ENCODE results near the gene FAM13B. TPM values are rescaled to one million over a fixed set of nuclear protein-coding genes. Genes with fewer than 3 reads are reported as not detected.
A peak's percentile ranks its signal among the peaks of the same experiment; 100 is the strongest.
"Not testable (repeated sequence)": the region's sequence is repeated elsewhere in the genome, so short reads cannot be mapped to it uniquely, and the experiment has no call there.

Gene FAM13B
- total RNA-seq (10 to 100 TPM; 68.9 to 75.3 TPM), polyA plus RNA-seq (10 to 100 TPM; 21.7 to 25.1 (median 22.3) TPM), total RNA-seq (65.1 to 127 (median 107) reads per million in 6 experiments)

DNA sequence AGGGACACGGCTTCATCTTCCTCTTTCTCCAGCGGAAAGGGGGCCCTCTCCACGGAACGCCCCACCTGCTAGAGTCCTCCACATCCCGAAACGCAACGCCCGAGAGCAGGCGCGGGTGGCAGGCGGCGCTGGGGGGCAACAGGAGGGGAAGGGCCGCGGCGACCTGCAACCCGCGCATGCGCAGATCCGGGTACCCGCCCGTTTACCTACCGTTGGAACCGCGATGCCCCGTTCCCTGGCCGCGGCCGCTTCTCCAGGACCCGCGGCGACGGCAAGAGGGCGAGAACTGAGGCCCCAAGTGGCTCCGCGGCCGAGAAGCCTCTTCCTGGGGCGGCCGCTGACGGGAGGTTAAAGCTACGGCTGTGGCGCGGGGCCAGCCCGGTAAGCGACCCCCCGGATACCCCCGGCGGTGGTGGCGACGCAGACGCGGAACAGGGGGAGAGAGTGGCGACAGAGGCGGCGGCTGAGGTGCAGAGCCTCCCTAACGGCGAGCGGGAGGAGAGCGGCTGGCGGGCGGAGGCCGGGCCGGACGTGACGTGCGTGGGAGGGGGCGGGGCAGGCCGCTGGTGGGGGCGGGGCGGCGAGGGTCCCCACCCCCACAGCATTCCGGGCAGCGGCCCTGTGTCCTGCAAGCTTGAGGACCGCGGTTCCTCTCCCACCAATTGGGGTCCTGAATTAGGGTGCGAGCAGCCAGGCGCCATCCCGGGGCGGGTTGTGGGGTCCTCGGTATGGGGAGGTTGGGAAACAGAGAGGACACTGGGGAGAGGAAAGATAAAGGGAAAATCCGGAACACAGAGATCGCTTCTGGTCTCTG is at the start of gene FAM13B:
Gene FAM13B, minus strand, starts transcription at position 508 of the 814 bp plus-strand sequence. CDS start 13,968 bp downstream, outside the sequence.
- ATAC-seq (peak; percentile 78 to 81), DNase-seq (peak; percentile 71 to 91 (median 80))
- Mint-ChIP-seq H3K27me3 (peaks cover 0 to 2% (median 0%) of the 10 kb centered on the region in 5 donors), H3K27ac (peak within 1 kb of the TSS; percentile 94 to 99 (median 99)), H3K9me3 (no peaks in the 10 kb centered on the region), H3K4me1 (peaks cover 25 to 58% (median 57%) of the 10 kb centered on the region in 4 donors), H3K4me3 (peak within 1 kb of the TSS; percentile 92 to 100 (median 99)), H3K36me3 (peaks cover 0 to 13% (median 0%) of the 10 kb centered on the region in 3 donors)
- POLR2A ChIA-PET = interaction anchor here (1.0 to 1.3 kb wide), 2 partner anchors 40 to 279 kb away, joined by 3 to 9 read pairs; partner anchors contain the start of gene HNRNPA0

DNA sequence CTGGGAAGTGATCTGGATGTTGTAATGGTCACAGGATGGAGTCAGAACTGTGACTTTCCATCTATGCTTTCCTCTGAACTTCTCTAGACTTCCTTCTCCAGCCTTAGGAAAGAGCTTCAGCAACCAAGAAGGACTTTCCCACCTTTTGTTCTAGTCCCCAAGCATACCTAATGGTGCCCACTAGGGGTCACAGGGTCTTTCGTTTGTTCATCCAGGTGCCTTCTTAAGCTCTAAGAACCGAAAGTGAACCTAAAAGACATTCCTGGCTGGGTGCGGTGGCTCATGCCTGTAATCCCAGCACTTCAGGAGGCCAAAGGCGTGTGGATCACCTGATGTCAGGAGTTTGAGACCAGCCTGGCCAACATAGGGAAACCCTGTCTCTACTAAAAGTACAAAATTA is 49.2 kb upstream of the FAM13B start:
- peak overlapping the region in 2 of 10 donors; percentile 3 to 93 for H3K27ac Mint-ChIP-seq
- H3K4me1 Mint-ChIP-seq = peaks cover 0 to 13% (median 7%) of the 10 kb centered on the region in 4 donors
- no peak for ATAC-seq
- POLR2A ChIA-PET = interaction anchor here (1.8 kb wide), 1 partner anchor 9 kb away, joined by 7 read pairs; no protein-coding TSS in a partner anchor
- DNase-seq = no peak
- H3K27me3 Mint-ChIP-seq = no peaks in the 10 kb centered on the region
- H3K4me3 Mint-ChIP-seq = no peak overlapping the region
- H3K36me3 Mint-ChIP-seq = no peaks in the 10 kb centered on the region
- no peaks in the 10 kb centered on the region for H3K9me3 Mint-ChIP-seq

DNA sequence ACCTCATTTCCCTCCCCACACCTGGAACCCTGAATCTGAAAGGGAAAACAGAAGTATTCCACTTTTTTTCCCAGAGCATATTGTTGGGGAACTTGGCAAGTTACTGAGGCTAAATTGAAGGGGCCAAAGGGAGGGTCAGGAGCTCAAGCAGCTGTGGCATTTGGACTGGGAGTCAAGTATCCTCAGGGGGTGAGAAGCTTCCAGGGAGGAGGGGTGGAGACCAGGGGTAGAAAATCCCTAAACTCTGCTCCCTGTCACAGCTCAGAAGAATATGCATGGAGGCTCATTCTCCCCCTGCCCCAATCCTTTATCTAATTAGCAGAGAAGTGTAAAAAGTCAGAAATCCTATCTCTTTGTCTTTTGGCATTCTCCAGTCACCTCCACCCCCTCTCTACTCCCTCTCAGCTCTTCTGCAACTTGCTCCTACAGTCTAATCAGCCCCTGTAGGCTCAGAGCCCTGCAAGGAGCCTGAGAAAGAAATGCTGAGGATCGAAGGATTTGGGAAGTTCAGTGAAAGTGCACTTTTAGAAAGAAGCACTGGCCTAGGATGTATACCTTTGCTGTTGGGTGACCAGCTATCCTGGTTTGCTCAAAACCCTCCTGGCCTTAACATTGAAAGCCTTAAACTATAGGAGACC is 45.2 kb upstream of the FAM13B start:
- H3K4me1 Mint-ChIP-seq = peaks cover 0 to 13% (median 7%) of the 10 kb centered on the region in 4 donors
- ATAC-seq (no peak), DNase-seq (no peak)
- H3K27ac Mint-ChIP-seq = peak overlapping the region in 2 of 10 donors; percentile 39 to 53
- H3K36me3 Mint-ChIP-seq = no peaks in the 10 kb centered on the region
- no peak overlapping the region for H3K4me3 Mint-ChIP-seq
- POLR2A ChIA-PET = interaction anchor here (2.5 kb wide), 1 partner anchor 55 kb away, joined by 7 read pairs; no protein-coding TSS in a partner anchor
- H3K27me3 Mint-ChIP-seq = no peaks in the 10 kb centered on the region
- no peaks in the 10 kb centered on the region for H3K9me3 Mint-ChIP-seq

DNA sequence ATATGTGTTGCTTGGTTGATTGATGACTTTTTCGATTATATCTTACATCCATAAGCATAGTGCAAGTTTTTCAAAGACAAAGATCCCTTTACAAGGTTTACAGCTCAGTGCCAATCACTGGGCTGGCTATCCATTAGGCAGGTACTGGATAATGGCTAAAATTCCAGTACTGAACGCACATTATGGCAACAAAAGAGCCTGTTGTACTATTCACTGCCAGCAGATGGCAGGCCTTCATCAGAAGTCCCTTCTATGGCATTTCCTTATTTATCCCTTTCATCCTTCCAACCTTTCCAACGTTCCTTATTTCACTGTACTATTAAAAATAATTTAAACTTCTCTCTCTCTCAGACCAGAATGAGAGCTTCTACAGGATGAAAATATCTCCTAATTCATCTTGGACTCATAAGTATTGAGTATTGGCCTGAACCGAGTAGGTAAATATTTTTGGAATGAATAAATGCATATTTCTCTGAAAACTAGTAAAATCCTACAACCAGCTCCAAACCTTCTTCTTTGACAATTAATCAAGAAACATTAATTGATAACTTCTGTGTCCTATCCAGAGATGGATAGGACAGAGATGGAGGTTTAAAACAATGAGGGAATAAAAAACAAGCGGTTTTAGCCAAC is 44.3 kb upstream of the FAM13B start:
- peaks cover 0 to 13% (median 7%) of the 10 kb centered on the region in 4 donors for H3K4me1 Mint-ChIP-seq

DNA sequence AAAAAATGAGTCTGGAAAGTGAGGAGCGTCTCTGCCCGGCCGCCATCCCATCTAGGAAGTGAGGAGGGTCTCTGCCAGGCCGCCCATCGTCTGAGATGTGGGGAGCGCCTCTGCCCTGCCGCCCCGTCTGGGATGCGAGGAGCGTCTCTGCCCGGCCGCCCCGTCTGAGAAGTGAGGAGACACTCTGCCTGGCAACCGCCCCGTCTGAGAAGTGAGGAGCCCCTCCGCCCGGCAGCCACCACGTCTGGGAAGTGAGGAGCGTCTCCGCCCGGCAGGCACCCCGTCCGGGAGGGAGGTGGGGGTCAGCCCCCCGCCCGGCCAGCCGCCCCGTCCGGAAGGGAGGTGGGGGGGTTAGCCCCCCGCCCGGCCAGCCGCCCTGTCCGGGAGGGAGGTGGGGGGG is 37.1 kb upstream of the FAM13B start:
- not testable (repeated sequence) for H3K36me3 Mint-ChIP-seq, H3K4me3 Mint-ChIP-seq, DNase-seq, H3K27me3 Mint-ChIP-seq, H3K9me3 Mint-ChIP-seq, ATAC-seq, H3K4me1 Mint-ChIP-seq, H3K27ac Mint-ChIP-seq
- POLR2A ChIA-PET = interaction anchor here (2.1 kb wide), 1 partner anchor 34 kb away, joined by 10 read pairs; no protein-coding TSS in a partner anchor

More for the DNA sequence above, 44.3 kb upstream of the FAM13B start:
- H3K36me3 Mint-ChIP-seq = no peaks in the 10 kb centered on the region
- peak overlapping the region in 1 of 10 donors; percentile 39 for H3K27ac Mint-ChIP-seq
- H3K9me3 Mint-ChIP-seq = no peaks in the 10 kb centered on the region
- POLR2A ChIA-PET = interaction anchor here (2.5 kb wide), 1 partner anchor 56 kb away, joined by 7 read pairs; no protein-coding TSS in a partner anchor
- peak; percentile 13 to 68 (median 41) for DNase-seq
- ATAC-seq = peak in 1 of 2 donors; percentile 54
- peaks cover 0 to 2% (median 0%) of the 10 kb centered on the region in 5 donors for H3K27me3 Mint-ChIP-seq
- H3K4me3 Mint-ChIP-seq = no peak overlapping the region

DNA sequence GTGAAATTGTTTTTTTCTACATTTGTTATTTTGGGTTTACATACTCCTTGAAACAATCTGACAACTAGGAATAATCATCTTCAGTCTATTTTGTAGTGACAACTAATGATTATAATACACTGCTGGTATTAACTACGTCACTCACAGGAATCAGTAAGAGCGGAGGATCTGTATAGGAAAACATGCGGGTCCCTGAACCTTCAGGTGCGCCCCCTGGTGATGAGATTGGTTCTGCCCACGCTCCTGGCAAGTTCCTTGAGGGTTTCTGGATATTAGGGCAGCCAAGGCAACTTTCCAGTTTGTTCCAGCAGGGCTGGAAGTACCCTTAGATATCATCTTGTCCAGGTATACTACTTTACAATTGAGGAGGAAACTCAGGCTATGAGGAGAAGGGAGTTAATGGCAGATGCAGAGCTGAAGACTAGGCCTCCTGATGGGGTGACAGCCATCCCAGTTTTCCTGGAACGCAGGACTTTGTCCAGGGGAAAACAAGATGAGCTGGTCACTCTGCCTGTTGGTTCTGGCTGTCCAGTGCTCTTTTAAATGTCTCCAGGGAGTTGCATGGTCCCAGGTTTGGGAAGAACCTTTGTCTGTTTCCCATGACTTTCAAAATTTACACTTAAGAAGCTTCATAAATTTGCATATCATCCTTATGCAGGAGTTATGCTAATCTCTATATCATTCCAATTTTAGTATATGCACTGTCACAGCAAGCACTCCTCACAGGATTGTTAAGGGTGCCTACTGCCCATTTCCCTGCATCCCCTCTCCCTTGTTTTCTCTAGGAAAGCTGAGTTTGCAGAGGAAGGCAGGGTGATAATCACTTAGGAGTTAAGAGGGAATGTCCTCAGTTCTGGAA is 36.1 kb upstream of the FAM13B start:
- peak; percentile 62 to 82 for ATAC-seq
- H3K27ac Mint-ChIP-seq = peak overlapping the region in 1 of 10 donors; percentile 47
- H3K27me3 Mint-ChIP-seq = peaks cover 0 to 5% (median 4%) of the 10 kb centered on the region in 5 donors
- peaks cover 3 to 6% (median 5%) of the 10 kb centered on the region in 4 donors for H3K4me1 Mint-ChIP-seq
- POLR2A ChIA-PET = interaction anchor here (0.6 to 2.1 kb wide), 2 partner anchors 12 to 33 kb away, joined by 5 to 10 read pairs; no protein-coding TSS in a partner anchor
- no peaks in the 10 kb centered on the region for H3K9me3 Mint-ChIP-seq
- no peak overlapping the region for H3K4me3 Mint-ChIP-seq
- peak; percentile 40 to 83 (median 58) for DNase-seq
- H3K36me3 Mint-ChIP-seq = no peaks in the 10 kb centered on the region

DNA sequence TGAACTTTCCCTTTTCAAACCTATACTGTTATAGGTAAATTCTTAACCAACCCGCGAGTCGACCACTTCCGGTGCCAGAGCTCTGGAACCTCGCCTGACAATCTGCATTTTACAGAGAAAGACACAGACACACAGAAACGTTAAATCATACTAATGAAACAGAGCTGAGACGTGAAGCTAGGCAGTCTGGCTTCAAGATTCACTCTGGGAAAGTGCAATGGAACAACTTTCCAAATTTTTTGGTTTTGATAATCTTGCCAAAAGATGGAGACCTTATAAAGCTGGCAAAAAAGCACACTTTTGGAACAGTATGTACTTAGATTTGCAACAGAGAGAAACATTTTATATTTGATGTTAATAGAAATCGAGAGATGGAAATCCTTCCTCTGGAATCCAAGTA is 35.1 kb upstream of the FAM13B start:
- no peaks in the 10 kb centered on the region for H3K9me3 Mint-ChIP-seq
- H3K4me3 Mint-ChIP-seq = no peak overlapping the region
- H3K36me3 Mint-ChIP-seq = no peaks in the 10 kb centered on the region
- H3K27me3 Mint-ChIP-seq = peaks cover 0 to 5% (median 4%) of the 10 kb centered on the region in 5 donors
- ATAC-seq (no peak), DNase-seq (no peak)
- peaks cover 3 to 6% (median 5%) of the 10 kb centered on the region in 4 donors for H3K4me1 Mint-ChIP-seq
- no peak overlapping the region for H3K27ac Mint-ChIP-seq
- POLR2A ChIA-PET = interaction anchor here (0.7 to 2.1 kb wide), 2 partner anchors 32 to 352 kb away, joined by 4 to 10 read pairs; no protein-coding TSS in a partner anchor

DNA sequence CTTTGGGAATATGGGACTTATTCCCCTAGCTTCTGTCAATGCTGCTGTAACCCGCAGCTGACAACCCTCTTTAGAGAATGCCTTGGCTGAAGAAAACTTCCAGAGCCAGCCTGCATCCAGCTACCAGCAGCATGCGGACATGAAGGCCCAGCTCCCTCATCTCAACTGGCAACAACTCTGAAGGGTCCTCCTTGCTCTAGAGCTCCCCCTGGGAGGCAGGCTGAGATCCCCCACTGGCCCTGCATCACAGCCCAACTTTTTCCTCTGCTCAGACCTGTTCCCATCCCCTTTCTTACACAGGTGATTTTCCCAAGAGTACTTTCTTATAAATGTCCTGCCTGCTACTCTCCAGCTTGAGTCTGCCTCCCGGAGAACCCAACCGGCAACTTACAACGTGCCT is 32.2 kb upstream of the FAM13B start:
- no peak for DNase-seq
- H3K4me1 Mint-ChIP-seq = peaks cover 3 to 6% (median 5%) of the 10 kb centered on the region in 4 donors
- no peak overlapping the region for H3K4me3 Mint-ChIP-seq
- peak overlapping the region in 1 of 10 donors; percentile 77 for H3K27ac Mint-ChIP-seq
- H3K36me3 Mint-ChIP-seq = no peaks in the 10 kb centered on the region
- no peak for ATAC-seq
- no peaks in the 10 kb centered on the region for H3K9me3 Mint-ChIP-seq
- POLR2A ChIA-PET = no interaction called here
- H3K27me3 Mint-ChIP-seq = peaks cover 0 to 4% (median 0%) of the 10 kb centered on the region in 5 donors

DNA sequence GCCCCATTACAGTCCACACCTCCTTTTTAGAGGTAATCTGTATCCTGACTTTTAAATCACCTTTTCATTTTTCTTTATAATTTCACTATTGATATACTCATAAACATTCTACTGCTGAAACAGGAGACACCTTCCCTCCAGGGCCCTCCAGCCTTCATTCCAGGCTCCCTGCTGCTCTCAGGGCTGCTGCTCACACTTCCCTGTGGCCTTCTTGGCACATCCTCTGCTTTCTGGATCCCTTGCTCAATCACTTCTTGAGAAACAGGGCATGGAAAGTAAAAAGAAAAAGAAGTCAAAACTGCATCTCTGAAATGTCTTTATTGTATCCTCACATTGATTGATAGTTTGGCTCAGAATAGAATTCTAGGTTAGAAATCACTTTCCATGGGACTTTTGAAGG is 31.6 kb upstream of the FAM13B start:
- Mint-ChIP-seq H3K27ac (peak overlapping the region in 3 of 10 donors; percentile 43 to 77 (median 46)), H3K4me1 (peaks cover 3 to 6% (median 5%) of the 10 kb centered on the region in 4 donors), H3K4me3 (no peak overlapping the region), H3K9me3 (no peaks in the 10 kb centered on the region), H3K27me3 (peaks cover 0 to 4% (median 0%) of the 10 kb centered on the region in 5 donors), H3K36me3 (no peaks in the 10 kb centered on the region)
- DNase-seq (no peak), ATAC-seq (no peak)
- POLR2A ChIA-PET = no interaction called here

DNA sequence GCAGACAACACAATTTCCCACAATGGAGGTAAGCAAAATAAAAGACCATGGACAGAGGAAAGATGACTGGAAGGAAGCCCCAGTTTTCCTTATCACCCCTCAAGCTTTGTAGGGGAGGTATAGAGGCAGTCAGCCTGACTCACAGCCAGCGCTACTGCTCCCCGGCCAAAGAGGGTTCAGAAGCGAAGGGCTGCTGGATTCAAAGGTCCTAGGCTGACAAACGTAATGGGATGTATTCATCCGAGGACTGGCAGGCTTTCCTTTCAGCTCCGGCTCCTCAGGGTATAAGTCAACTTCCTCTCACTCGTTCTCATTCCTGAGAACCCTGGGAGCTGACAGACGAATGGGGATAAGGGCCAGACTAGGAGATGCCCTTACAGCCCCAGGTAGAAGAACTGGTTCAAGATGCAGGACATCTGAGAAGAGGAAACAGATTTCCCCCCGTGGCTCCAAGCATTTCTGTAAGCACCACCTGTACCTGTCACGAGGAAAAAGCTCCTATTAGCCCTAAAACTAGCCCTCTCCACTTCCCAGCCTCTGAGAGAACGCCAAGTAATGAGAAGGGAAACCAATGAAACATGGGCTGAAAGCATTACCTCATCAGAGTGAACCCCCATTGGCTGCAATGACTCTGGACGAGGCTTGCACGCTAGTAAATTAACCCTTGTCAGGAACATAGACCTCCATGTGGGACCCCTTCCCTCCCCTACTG is 22.1 kb upstream of the FAM13B start:
- H3K4me1 Mint-ChIP-seq = peaks cover 0 to 3% (median 0%) of the 10 kb centered on the region in 4 donors
- H3K9me3 Mint-ChIP-seq = no peaks in the 10 kb centered on the region
- H3K36me3 Mint-ChIP-seq = no peaks in the 10 kb centered on the region
- peak overlapping the region in 1 of 10 donors; percentile 73 for H3K27ac Mint-ChIP-seq
- no peak overlapping the region for H3K4me3 Mint-ChIP-seq
- H3K27me3 Mint-ChIP-seq = peaks cover 0 to 6% (median 0%) of the 10 kb centered on the region in 5 donors
- ATAC-seq (no peak), DNase-seq (no peak)
- POLR2A ChIA-PET = no interaction called here

DNA sequence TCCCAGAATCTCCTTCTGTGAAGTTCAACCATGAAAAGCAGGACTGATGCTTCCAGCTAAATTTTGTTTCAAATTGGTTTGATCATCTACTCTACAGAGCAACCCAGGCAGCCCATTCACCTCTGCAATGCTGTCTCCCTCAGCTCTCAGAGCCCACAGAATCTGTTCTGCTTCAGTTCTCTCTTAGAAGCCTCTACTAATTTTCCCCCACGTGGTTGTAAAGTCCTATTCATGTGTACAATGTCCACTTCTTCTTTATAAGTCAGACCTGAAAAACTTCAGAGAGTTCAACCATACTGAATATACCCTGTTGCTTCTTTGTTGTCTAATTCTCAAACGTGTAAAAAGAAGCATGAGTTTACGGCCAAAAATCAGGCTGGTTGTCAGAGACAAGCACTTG is 21.3 kb upstream of the FAM13B start:
- Mint-ChIP-seq H3K27me3 (peaks cover 0 to 6% (median 0%) of the 10 kb centered on the region in 5 donors), H3K4me3 (no peak overlapping the region), H3K9me3 (no peaks in the 10 kb centered on the region), H3K36me3 (no peaks in the 10 kb centered on the region), H3K4me1 (peaks cover 0 to 3% (median 0%) of the 10 kb centered on the region in 4 donors), H3K27ac (no peak overlapping the region)
- no peak for ATAC-seq
- POLR2A ChIA-PET = interaction anchor here (0.9 kb wide), 1 partner anchor 82 kb away, joined by 3 read pairs; no protein-coding TSS in a partner anchor
- DNase-seq = no peak

All from naive thymus-derived CD8-positive, alpha-beta T cell (primary cell).